EL (cell line): ENCODE results near the gene NDUFS1.
A peak's percentile ranks its signal among the peaks of the same experiment; 100 is the strongest.
"Not testable (repeated sequence)": the region's sequence is repeated elsewhere in the genome, so short reads cannot be mapped to it uniquely, and the experiment has no call there.

Experiments used
- DNase-seq: peaks from one replicate; pipeline ENCODE4 v3.0.0-alpha.2; 2016

The NDUFS1 gene

DNA sequence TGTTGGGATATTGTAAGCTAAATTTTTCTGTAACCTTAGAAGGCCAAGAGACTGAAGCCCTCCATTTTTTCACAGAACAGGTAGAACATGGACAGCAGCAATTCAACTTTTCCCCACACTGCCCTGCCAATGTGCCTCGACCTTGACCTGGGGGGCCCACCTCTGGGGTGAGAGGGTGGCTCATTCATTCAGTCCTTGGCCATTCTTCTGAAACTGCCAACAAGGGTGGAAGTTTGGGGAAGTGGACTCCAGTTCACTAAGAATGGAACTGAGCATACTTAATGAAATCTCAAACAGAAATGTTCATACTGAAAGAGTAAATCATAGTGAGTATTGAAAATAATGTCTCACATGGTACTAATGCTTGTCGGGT lies 1.5 kb upstream of the NDUFS1 start:
- no peak for DNase-seq

DNA sequence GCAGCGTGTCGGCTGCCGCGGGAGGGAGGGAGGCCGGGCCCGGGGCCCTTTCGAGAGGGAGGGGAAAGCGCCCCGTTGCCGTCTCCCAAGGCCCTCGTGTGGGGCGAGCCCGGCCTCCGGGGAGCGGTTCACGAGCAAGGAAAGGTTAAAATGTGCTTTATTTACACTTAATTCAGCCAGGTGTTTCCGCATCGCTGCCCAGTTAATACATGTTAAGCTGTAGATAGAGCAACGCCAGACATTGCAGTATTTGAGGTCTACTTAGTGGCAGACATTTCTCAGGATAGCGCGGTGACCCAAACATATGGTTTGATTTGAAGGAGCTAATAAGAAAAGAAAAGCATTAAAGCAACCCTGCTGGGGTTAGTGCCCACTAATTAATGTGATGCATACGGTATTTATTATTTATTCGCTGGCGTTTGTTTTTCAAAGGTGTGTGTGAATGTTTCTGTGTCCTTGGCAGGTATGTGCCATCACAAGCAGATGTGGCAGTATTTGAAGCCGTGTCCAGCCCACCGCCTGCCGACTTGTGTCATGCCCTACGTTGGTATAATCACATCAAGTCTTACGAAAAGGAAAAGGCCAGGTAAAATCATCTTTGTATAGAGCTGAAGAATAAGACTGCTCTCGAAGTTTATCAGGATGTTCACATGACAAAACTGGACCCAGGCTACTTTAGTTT lies 1.0 kb upstream of the NDUFS1 start:
- no peak for DNase-seq

DNA sequence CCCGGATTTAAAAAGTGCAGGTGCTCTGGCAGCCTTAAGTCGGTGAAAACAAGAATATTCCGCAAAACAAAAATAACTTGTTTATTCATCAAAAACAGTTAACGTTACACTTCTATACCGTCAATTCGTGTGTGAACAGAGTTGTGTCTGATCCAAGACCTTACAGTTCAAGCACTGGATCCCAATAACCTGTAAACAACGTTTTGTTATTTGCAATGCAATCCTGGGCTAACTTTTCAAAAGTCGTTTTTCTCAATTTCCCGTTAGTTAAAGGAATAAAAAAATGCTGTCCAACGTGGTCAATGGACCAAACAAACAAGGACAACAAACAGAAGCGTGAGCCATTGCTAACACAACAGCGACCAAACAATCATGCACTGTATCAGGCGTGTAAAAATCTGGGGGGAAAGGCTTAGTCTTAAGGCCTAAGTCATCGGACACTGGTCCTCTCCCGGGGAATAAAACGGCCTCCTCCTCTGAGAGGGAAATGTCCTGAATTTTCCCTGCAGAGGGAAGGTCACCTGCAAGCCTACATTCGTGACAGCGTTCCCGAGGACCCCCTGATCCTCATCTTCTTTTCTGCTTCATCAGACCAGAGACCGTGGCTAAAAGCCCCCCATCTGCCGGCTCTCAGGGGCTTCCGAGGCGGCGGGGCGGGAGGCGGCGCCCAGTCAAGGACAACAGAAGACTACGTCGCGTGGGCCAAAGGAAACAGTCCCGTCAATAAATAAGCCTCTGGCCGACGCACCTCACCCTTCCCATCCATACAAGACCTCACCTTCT lies 490 bp downstream of the NDUFS1 start:
- DNase-seq, result peak; percentile 23

DNA sequence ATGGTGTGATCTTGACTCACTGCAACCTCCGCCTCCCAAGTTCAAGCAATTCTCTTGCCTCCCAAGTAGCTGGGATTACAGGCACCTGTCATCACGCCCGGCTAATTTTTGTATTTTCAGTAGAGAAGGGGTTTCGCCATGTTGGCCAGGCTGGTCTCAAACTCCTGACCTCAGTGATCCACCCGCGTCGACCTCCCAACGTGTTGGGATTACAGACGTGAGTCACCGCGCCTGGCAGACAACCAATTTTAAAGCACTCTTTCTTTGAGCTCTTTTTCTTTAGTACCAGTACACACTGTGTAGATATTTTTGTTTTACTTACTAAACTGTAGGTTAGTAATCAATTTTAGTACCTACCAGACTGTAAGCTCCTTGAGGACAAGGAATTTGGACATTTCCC lies 2.2 kb downstream of the NDUFS1 start:
- not testable (repeated sequence) for DNase-seq

DNA sequence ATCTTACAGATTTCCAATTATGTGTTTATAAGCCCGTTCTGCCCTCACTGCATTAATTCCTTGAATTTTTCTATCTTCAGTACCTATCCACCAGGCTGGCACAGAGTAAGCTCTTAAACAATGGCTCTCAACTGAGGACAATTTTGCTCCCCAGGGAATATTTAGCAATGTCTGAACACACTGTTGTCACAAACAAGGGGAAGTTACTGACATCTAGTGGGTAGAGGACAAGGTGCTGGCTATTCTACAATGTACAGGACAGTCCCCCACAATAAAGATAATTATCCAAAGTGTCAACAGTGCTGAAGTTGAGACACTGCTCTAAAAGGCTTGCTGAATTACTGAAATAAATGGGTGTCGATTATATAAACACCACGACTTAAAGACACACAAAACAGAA lies 5.0 kb downstream of the NDUFS1 start:
- no peak for DNase-seq

DNA sequence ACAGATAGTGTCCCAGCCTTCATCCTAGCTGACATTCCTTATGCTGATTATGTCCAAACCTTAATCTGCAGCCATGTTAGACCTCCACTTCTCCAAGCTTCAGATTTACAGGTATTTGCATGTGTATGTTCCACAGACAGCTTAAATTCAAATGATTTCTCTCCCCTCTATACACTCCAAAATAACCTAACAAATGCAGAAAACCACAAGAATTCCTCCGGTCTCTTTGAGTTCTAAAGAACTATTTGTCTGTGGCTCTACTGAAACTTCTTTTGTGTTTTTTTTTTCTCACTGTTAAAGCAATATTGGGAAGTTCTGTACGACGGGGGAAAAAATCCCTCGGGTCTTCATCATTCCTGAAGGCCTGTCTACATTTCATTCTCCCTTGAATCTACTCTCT lies 8.6 kb downstream of the NDUFS1 start:
- DNase-seq, result no peak

DNA sequence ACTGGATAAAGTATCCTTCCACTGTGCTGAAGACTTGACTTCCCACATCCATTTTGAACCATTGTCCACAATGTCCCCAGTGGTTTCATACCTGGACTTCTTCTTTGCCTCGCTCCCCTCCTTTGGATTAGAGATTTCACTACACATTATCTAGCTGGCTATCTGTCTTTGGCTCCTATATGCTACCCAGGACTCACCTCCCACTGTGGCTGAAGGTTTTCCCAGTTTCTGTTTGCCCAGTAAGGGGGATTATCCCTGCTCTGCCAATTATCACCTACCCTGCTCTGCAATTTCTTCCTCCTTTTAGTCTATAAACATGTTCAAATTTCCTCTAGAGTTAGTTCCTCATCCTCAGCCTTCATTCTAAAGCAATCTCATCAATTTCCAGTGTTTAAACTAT lies 9.1 kb downstream of the NDUFS1 start:
- DNase-seq, result no peak

DNA sequence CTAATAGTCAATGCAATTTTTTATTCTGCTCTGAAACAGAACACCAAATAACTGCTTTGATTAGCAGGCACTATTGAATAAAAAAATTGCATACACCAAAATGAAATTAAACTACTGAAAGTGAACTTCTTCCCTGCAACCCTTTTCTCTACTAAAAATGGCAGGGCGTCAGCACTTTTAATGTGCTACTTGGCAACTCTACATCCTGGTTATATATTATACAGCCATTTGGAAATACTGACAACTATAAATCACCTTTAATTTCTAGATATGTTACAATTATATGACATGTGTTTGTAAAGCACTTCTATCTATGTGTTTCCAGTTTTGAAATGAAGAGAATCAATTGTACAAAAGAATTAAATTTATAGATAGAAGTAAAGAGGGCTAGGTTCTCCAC lies 9.9 kb downstream of the NDUFS1 start:
- no peak for DNase-seq

DNA sequence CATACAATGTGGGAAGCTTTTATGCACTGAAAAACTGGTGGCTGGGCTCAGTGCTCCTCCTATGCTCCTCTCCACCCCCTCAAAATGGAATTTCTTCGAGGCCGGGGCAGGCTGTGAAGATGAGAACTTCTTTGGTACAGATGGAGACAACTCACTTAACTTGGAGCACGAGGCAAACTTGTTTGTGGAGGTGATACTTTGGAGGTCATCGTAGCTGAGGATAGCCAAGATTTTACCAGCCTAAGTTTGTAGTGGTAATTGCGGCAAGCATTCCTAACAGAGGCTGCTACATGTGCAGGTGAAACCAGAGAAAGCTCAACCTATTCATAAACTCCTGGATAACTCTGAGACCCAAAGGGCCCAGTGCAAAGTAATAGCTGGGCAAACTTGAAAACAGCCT lies 13.6 kb downstream of the NDUFS1 start:
- no peak for DNase-seq

DNA sequence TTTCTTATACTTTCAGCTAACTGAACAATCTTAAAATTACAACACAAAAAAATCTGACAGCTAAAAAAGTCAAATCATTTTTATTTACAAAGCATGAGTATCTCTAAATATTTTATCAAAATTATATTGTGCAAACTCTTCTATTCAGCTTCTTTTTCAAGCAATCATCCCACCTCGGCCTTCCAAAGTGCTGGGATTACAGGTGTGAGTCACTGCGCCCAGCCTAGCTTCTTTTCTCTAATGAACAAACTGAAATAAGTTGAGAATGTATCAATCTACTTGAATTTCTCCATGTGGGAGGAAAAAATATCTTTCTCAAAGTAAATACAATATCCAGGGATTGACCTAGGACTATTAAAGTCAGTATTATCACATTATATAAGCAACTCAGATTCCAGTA lies 14.9 kb downstream of the NDUFS1 start:
- DNase-seq, result no peak

DNA sequence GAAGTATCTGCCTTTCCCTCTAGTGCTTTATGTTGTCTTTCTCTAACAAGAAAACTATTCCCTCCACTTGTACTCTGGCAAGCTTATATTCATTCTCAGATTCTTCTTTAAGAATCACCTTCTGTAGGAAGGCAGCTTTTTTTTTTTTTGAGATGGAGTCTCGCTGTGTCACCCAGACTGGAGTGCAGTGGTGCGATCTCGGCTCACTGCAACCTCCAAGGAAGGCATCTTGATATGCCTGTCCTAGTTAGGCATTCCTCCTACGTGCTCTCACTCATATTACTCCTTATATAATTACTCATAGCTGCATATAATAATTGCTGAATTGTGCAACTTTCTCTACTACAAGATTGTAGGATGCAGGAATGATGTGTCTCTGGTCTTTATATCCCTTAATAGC lies 15.8 kb downstream of the NDUFS1 start:
- no peak for DNase-seq

DNA sequence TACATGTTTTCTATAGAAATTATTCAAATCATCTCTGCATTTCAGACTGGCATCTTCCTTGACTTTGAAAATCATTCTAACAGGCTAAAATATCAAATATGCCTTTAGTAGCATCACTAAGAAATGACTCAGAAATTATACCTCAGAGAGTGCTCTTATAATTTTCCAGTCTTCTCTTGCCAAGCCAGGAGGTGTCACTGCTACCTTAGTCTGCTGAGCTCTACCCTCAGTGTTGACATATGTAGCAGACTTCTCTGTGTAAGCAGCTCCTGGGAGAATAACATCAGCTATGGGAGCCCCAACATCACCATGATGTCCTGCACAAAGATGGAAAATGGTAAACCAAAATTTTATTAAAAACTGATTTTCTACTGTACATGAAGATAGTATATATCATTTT lies 31.6 kb downstream of the NDUFS1 start:
- peak; percentile 10 for DNase-seq

DNA sequence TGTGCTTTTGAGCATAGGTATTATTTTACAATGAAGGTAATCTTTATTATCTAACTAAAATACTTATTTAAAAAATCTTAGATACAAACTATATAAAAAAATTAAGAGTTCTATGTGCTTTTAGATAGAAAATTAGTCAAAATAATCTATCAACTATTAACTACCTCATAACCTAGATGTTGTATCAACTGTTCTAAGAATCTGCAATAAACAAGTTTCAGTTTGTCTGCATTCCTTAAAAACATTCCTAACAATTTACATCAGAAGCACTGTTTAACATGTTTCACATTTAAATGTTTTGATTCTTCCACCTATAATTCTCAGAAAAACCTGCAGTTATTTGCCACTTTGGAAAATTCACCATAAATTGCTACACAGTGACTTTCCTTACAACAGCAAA lies 33.3 kb downstream of the NDUFS1 start:
- DNase-seq, result no peak

DNA sequence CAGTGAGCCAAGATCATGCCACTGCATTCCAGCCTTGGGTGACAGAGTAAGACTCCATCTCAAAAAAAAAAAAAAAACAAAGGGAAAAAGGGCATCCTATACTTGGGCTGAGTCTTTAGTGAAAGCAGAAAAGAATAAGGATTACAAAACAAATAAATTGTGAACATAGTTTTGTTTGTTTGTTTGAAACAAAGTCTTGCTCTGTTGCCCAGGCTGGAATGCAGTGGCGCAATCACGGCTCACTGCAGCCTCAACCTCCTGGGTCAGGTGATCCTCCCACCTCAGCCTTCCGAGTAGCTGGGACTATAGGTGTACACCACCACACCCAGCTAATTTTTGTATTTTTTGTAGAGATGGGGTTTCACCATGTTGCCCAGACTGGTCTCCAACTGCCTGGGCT lies 36.7 kb downstream of the NDUFS1 start:
- not testable (repeated sequence) for DNase-seq

DNA sequence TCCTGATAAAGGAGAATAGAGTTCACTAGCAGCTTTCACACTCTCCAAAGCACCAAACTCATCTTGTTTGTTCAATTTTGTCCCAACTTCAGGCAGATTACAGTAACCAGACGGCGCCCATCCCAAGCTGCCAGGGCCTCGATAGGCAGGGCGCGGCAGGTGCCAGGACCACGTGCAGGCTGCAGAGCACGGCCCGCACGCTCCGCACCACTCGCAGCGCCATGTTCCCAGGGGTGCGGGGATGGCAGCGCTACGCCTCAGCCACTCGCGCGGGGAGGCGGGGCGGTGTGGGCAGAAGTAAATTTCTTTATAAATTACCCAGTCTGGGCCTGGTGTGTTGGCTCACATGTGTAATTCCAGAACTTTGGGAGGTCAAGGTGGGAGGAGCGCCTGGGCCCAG lies 43.0 kb downstream of the NDUFS1 start:
- DNase-seq, result no peak

DNA sequence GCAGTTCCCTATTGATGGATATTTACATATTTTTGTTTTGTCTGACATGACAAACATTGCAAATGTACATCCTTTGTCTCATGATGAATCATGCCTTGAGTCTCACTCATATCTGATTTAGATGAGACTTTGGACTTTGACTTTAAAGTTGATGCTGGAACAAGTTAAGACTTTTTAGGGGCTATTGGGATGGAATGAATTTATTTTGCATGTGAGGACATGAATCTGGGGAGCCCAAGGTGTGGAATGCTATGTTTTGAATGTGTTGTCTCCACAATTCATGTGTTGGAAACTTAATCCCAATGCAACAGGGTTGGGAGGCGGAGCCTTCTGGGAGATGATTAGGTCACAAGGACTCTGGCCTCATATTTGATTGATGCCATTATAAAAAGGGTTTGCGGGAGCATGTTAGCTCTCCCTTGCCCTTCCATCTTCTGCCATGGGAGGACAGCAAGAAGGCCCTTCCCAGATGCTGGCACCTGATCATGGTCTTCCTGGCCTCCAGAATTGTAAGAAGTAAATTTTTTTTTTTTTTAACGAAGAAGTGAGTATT lies 44.1 kb downstream of the NDUFS1 start:
- DNase-seq, result no peak

DNA sequence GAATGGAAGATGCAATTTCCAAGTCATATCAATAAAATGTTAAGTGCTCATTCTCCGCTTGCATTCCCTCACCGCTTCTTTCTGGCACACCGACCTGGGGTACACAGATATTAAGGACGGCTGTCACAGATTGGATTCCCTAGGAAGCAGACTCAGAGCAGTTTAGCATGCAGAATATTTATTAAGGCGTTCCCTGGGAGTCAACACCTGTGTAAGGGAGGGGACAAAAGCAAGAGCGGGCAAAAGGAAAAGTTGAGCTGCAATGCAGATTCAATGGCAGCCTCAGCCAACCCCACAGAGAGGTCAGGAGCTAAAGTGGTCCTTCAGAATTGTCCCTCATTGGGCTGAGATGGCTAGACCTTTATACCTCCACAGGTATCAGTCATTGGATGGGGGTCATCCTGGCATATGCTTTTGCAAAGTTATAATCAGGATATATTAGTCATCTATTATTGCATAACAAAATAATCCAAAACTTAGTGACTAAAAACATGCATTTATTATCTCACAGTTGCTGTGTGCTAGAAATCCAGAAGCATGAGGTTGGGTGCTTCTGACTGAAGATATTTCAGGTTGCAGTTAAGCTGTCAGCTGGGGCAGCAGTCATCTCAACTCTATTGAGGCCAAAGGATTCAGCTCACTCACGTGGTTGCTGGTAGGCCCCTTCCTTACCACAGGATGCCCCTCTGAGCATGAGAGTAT lies 46.2 kb downstream of the NDUFS1 start:
- peak; percentile 8 for DNase-seq

DNA sequence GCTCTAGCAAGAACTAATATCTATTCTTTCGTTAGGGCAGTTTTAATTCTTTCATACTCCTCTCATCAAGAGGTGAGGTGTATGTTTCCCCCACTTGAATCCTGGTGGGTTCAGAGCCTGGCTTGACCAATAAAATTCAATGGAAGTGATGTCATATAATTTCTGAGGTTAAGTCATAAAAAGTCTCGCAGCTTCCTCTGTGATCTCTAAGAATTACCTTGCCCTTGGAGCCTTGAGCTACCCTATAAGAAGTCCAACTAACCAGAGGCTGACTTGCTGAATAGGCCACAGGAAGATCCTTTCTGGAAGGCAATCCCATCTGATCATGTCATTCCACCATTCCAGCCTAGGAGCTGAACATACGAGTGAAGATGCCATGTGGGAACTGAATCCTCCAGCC lies 47.1 kb downstream of the NDUFS1 start:
- DNase-seq, result no peak

DNA sequence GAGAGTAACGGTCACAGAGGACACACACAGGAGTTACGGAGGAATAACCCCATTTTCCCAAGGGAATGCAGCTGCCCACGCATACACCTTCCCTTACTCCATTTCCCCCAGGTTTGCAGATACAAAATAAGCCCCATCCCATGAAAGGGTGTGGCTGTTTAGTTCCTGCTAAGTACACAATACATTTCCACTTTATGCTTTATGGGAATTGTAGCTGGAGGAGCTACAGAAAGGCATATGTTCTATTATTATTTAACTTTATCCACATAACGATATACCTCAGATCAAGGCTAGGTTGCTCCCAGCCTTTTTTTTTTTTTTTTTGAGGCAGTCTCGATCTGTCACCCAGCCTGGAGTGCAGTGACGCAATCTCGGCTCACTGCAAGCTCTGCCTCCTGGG lies 50.5 kb downstream of the NDUFS1 start:
- DNase-seq, result no peak

DNA sequence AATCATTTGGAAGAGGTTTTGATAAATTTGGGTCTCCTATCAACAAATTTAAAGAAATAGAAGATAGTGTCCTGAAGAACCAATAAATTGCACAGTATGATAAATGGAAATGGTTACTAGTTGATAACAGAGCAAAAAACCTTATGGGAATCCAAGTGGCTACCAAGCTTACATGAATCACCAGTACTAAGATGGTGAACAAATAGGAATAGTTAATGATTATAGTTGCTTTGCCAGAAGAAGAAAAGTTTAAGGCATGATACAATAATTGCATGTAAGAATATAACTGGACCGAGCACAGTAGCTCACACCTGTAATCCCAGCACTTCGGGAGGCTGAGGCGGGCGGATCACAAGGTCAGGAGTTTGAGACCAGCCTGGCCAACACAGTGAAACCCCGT lies 53.7 kb downstream of the NDUFS1 start:
- DNase-seq, result no peak

DNA sequence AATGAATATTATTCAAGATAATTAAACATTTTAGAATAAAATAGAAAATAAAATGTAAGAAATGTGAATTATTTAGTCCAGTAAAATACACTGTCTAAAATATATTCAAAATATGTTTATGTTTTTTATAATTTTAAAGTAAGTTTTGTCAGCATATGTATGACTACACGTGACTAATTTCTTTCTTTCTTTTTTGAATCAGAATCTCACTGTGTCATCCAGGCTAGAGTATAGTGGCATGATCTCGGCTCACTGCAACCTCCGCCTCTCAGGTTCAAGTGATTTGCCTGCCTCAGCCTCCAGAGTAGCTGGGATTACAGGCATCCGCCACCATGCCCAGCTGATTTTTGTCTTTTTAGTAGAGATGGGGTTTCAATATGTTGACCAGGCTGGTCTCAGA lies 54.2 kb downstream of the NDUFS1 start:
- no peak for DNase-seq

DNA sequence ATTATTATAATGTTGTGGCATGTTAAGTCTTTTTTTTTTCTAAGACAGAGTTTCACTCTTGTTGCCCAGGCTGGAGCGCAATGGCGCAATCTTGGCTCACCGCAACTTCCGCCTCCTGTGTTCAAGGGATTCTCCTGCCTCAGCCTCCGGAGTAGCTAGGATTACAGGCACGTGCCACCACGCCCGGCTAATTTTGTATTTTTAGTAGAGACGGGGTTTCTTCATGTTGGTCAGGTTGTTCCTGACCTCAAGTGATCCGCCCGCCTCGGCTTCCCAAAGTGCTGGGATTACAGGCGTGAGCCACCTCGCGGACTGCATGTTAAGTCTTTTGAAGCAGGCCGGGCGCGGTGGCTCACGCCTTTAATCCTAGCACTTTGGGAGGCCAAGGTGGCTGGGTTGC lies 60.4 kb downstream of the NDUFS1 start:
- not testable (repeated sequence) for DNase-seq

DNA sequence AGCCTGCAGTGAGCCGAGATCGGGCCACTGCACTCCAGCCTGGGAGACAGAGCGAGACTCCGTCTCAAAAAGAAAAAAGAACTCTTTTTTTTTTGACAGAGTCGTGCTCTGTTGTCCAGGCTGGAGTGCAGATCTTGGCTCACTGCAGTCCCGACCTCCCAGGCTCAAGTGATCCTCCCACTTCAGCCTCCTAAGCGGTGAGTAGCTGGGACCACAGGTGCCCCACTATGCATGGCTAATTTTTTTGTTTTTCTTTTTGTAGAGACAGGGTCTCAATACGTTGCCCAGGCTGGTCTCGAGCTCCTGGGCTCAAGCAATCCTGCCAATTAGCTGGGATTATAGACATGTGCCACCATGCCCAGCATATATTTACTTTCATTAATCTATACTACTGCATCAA lies 60.8 kb downstream of the NDUFS1 start:
- no peak for DNase-seq

DNA sequence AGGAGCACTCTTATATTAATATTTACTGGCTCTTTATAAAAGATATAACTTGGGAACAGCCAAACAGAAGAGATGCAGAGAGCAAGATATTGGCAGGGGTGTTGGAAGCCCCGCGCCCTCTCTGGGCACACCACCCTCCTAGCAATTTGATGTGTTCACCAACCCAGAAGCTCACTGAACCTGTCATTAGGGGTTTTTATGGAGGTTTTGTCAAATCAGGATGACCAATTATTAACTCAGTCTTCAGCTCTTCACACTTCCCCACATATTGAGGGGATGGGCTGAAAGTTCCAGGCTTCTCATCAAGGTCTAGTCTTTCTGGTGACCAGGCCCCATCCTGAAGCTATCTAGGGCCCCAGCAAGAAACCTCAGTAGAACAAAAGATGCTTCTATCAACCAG lies 62.4 kb downstream of the NDUFS1 start:
- no peak for DNase-seq
